Sigmoid colon (tissue), 7 donors: ENCODE measurements around the gene COL4A4. TPM values are rescaled to one million over a fixed set of nuclear protein-coding genes. Genes with fewer than 3 reads are reported as not detected.

Experiments
- DNase-seq: peaks from one replicate; pipeline ENCODE4 v3.0.0-alpha.2; 2019
- H3K27ac ChIP-seq, 4 donors: fragments of 200-600 bp; sonication (generic); one replicate each; pipeline ENCODE4 v1.5.1; 2016 to 2019; ENCODE audit warnings: mild to moderate bottlenecking in 1 of 4
- H3K27me3 ChIP-seq, 3 donors: fragments of 200-600 bp; sonication (generic); one replicate each; pipeline ENCODE4 v1.5.1; 2019; ENCODE audit warnings: mild to moderate bottlenecking in 1 of 3
- H3K36me3 ChIP-seq, 4 donors: fragments of 200-600 bp; sonication (generic); one replicate each; pipeline ENCODE4 v1.5.1; 2016 to 2019
- H3K4me1 ChIP-seq, 4 donors: fragments of 200-600 bp; sonication (generic); one replicate each; pipeline ENCODE4 v1.5.1; 2017 to 2019
- H3K4me3 ChIP-seq, 4 donors: fragments of 200-600 bp; sonication (generic); one replicate each; pipeline ENCODE4 v1.5.1; 2017 to 2019; ENCODE audit warnings: mild to moderate bottlenecking in 2 of 4, moderate library complexity in 1 of 4
- H3K9me3 ChIP-seq, 4 donors: fragments of 200-600 bp in 3 of 4; sonication (generic) in 3 of 4; one replicate each; pipeline versions ENCODE4 v1.5.1 to v1.6.1; 2013 to 2019
- EP300 ChIP-seq, 4 donors: sonication (generic); formaldehyde crosslinking; IDR thresholded peaks; one replicate each; pipeline ENCODE4 v1.6.1; 2017; ENCODE audit warnings: antibody characterized with exemption in 4 of 4
- POLR2A ChIP-seq, 2 donors: fragments of 450-650 bp; IDR thresholded peaks; one replicate each; pipeline ENCODE4 v1.6.1; 2016; ENCODE audit warnings: antibody characterized with exemption in 2 of 2, mild to moderate bottlenecking in 2 of 2, moderate library complexity in 2 of 2
- POLR2AphosphoS5 ChIP-seq, 4 donors: sonication (generic); formaldehyde crosslinking; IDR thresholded peaks; one replicate each; pipeline ENCODE4 v1.6.1; 2017; ENCODE audit warnings: antibody characterized with exemption in 4 of 4
- WGBS, 2 donors: extraction: QIAGEN DNeasy Blood & Tissue Kit; methylation state at CpG; one replicate each; pipeline ENCODE4 v1.1.7; 2013; 5-methylcytosine and 5-hydroxymethylcytosine counted together
- intact Hi-C: fragments of 100-400 bp; cut with DNase I; formaldehyde crosslinking; loops from one replicate; pipeline ENCODE4 v1.15.1; 2023
- polyA plus RNA-seq, 3 donors: library from polyadenylated mRNA; stranded (reverse); fragments of 200-250 nt; gene quantifications; one replicate each; pipeline ENCODE4 v1.2.3, GENCODE V29; 2013
- total RNA-seq, 4 donors: library from RNA; depleted of rRNA; stranded (reverse); fragments of >200 nt; gene quantifications; one replicate each; pipeline ENCODE4 v1.1.0, GENCODE V29; 2016
- TF ChIP-seq, protein P1 (sequence below), 4 experiments: fragments of 450-650 bp in 3 of 4; fragments of 200-600 bp in 1 of 4; IDR thresholded peaks; one replicate each; pipeline ENCODE4 v1.5.1; 2016 to 2019; ENCODE audit warnings: antibody characterized with exemption in 4 of 4, mild to moderate bottlenecking in 3 of 4, moderate library complexity in 2 of 4
- donor health status: healthy with polysubstance abuse.
- donor health status: Bipolar disorder and iron deficiency.
- donor health status: healthy.

Gene COL4A4
- total and polyA plus RNA-seq, 7 donors: 0.49 to 1.6 (median 1.2) TPM; not detected in 2

DNA sequence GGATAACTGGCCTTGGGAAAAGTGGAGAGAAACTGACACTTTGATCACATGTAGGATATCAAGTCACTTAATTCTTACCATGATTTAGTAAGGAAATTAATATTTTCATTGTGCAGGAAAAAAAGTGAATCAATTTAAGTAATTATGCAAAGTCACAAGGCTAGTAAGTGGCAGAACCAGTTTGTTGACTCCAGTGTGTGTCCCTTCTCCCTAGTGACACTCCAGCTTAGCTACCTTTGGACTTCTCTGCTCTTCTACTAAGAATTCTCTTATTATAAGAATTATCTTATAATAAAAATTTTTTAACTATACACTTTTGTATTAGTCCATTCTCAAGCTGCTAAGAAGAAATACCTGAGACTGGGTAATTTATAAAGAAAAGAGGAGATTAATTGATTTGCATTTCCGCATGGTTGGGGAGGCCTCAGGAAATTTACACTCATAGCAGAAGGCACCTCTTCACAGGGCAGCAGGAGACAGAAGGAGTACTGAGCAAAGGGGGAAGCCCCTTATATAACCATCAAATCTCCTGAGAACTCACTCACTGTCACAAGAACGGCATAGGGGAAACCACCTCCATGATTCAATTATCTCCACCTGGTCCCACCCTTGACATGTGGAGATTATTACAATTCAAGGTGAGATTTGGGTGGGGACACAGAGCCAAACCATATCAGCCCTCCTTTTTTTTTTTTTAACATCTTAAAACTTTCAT, 13.6 kb downstream of the COL4A4 start:
- H3K27ac ChIP-seq: no peak overlapping the region
- no peak for DNase-seq
- intact Hi-C loops: no loop called here
- WGBS, 2 donors: 71 to 72% methylated on average over 2 of the region's 2 CpGs
- TF ChIP-seq POLR2AphosphoS5 (IDR thresholded peaks at IDR 0.05): no peak
- no peak for TF ChIP-seq EP300 (IDR thresholded peaks at IDR 0.05)
- TF ChIP-seq, protein P1, sequence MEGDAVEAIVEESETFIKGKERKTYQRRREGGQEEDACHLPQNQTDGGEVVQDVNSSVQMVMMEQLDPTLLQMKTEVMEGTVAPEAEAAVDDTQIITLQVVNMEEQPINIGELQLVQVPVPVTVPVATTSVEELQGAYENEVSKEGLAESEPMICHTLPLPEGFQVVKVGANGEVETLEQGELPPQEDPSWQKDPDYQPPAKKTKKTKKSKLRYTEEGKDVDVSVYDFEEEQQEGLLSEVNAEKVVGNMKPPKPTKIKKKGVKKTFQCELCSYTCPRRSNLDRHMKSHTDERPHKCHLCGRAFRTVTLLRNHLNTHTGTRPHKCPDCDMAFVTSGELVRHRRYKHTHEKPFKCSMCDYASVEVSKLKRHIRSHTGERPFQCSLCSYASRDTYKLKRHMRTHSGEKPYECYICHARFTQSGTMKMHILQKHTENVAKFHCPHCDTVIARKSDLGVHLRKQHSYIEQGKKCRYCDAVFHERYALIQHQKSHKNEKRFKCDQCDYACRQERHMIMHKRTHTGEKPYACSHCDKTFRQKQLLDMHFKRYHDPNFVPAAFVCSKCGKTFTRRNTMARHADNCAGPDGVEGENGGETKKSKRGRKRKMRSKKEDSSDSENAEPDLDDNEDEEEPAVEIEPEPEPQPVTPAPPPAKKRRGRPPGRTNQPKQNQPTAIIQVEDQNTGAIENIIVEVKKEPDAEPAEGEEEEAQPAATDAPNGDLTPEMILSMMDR (IDR thresholded peaks at IDR 0.05): no peak
- no peak for TF ChIP-seq POLR2A (IDR thresholded peaks at IDR 0.05)
- H3K27me3 ChIP-seq: no peaks in the 10 kb centered on the region
- H3K4me3 ChIP-seq: no peak overlapping the region
- no peaks in the 10 kb centered on the region for H3K9me3 ChIP-seq
- H3K36me3 ChIP-seq: no peaks in the 10 kb centered on the region
- H3K4me1 ChIP-seq: no peaks in the 10 kb centered on the region

- Histone ChIP-seq H3K27ac (no peak overlapping the region), H3K36me3 (no peaks in the 10 kb centered on the region), H3K4me3 (no peak overlapping the region), H3K4me1 (no peaks in the 10 kb centered on the region), H3K9me3 (no peaks in the 10 kb centered on the region), H3K27me3 (no peaks in the 10 kb centered on the region)
- intact Hi-C loops: no loop called here
- DNase-seq: no peak
- TF ChIP-seq, protein P1 (IDR thresholded peaks at IDR 0.05): no peak
- TF ChIP-seq POLR2A (IDR thresholded peaks at IDR 0.05): no peak
- no peak for TF ChIP-seq EP300 (IDR thresholded peaks at IDR 0.05)
- TF ChIP-seq POLR2AphosphoS5 (IDR thresholded peaks at IDR 0.05): no peak
- 86 to 87% methylated on average over 2 of the region's 2 CpGs for WGBS, 2 donors
Observed at GRCh38 chr2:227148106-227148505, 15.9 kb downstream of the COL4A4 start.

GRCh38 chr2:227147023-227147422, 17.0 kb downstream of the COL4A4 start:
- no peak for TF ChIP-seq POLR2AphosphoS5 (IDR thresholded peaks at IDR 0.05)
- H3K36me3 ChIP-seq: no peaks in the 10 kb centered on the region
- WGBS, 2 donors: 85 to 87% methylated on average over 3 of the region's 3 CpGs
- no peaks in the 10 kb centered on the region for H3K4me1 ChIP-seq
- no peak overlapping the region for H3K4me3 ChIP-seq
- no peak overlapping the region for H3K27ac ChIP-seq
- no peaks in the 10 kb centered on the region for H3K9me3 ChIP-seq
- no peaks in the 10 kb centered on the region for H3K27me3 ChIP-seq
- DNase-seq: no peak
- intact Hi-C loops: no loop called here

DNA sequence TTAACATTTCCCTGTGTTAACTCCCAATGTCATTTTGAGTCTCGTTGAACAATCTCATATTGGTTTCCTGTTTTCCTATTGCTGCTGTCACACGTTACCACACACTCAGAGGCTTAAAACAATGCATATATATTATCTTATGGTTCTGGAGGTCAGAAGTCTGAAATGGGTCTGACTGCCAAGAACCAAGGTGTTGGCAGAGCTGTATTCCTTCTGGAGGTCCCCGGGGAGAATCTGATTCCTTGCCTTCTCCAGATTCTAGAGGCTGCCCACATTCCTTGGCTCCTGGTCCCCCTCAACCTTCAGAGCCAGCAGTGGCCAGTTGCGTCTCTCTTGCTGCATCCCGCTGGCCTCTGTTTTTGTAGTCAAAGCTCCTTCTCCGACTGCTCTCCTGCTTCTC, 17.5 kb downstream of the COL4A4 start:
- TF ChIP-seq POLR2AphosphoS5 (IDR thresholded peaks at IDR 0.05): no peak
- TF ChIP-seq EP300 (IDR thresholded peaks at IDR 0.05): no peak
- no peak for TF ChIP-seq POLR2A (IDR thresholded peaks at IDR 0.05)
- TF ChIP-seq, protein P1 (IDR thresholded peaks at IDR 0.05): no peak
- Histone ChIP-seq H3K9me3 (no peaks in the 10 kb centered on the region), H3K36me3 (no peaks in the 10 kb centered on the region), H3K27ac (no peak overlapping the region), H3K4me1 (no peaks in the 10 kb centered on the region), H3K27me3 (no peaks in the 10 kb centered on the region), H3K4me3 (no peak overlapping the region)
- WGBS, 2 donors: 81 to 89% methylated on average over 6 of the region's 6 CpGs
- intact Hi-C loops: no loop called here
- no peak for DNase-seq

- WGBS, 2 donors: 49 to 54% methylated on average over 1 of the region's 1 CpG
- no peak for DNase-seq
- Histone ChIP-seq H3K9me3 (no peaks in the 10 kb centered on the region), H3K27ac (no peak overlapping the region), H3K27me3 (no peaks in the 10 kb centered on the region), H3K36me3 (no peaks in the 10 kb centered on the region), H3K4me3 (no peak overlapping the region), H3K4me1 (no peaks in the 10 kb centered on the region)
- TF ChIP-seq POLR2AphosphoS5 (IDR thresholded peaks at IDR 0.05) (no peak), EP300 (IDR thresholded peaks at IDR 0.05) (no peak), POLR2A (IDR thresholded peaks at IDR 0.05) (no peak)
- TF ChIP-seq, protein P1 (IDR thresholded peaks at IDR 0.05): no peak
- intact Hi-C loops: no loop called here
Observed at GRCh38 chr2:227143895-227144294, 20.1 kb downstream of the COL4A4 start.
